Stimulated activated CD8-positive, alpha-beta memory T cell treated with anti-CD3 and anti-CD28 coated beads, Interleukin-7, amount 100 ng/mL, for 4 hours (primary cell): ENCODE results near the gene TMEM117.

Experiments
- DNase-seq, 2 donors: peaks; one replicate each; pipeline ENCODE4 v3.0.0-alpha.2; 2020; ENCODE audit warnings: low read depth in 2 of 2

TMEM117 gene

DNA sequence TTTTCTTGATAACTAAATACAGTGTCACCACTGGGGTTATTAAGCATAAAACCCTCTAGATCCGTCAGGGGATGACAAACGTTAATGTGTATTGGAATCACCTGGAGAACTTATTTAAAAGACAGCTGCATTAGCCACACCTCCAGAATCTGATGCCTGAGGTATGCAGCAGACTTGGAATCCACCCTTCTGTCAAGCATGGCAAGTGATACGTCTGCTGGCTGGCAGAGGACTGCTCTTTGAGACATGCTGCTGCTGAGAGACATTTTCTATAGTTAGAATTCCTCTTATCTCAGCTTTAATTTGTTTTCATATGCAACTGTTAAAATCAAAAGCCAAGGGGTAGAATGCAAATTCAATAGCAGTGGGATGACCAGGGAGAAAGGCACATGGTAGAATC is 544.0 kb downstream of the TMEM117 start:
- no peak for DNase-seq

DNA sequence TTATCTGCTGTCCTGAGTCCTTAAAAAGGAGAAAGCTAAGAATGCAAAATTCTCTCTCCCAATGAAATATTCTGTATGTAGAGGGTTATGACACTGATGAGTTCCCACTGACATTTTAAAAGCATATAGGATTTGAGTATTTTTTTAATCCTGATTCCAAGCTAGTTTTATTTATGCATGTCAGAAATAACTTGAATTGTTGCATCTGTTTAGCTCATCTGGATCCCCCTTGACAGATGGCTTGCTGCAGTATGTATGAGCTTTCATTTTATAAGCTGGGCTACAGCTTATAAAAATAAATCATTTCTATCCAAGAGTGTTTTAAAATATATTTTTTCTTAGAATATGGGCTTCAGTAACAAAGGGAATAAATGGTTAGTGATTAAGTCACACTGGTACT is 545.0 kb downstream of the TMEM117 start:
- DNase-seq: no peak

DNA sequence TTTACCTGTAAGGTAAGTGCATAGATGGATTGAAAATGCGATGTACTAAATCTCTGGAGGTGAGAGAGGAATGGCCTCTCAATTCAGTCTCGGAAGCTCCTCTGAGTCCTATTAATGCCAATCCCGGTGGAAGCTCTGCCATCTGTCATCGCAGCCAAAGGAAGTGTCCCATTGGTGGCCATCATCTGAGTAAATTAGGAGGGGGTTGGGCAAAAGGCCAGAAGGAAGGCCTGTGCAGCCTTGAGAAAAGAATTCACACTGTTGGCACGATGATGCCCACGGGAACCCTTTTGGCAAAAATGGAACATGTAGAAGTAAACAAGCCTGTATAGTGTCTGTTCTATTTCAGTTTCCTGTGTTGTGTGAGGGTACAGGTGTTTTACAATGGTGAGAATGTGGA is 545.5 kb downstream of the TMEM117 start:
- DNase-seq: no peak

DNA sequence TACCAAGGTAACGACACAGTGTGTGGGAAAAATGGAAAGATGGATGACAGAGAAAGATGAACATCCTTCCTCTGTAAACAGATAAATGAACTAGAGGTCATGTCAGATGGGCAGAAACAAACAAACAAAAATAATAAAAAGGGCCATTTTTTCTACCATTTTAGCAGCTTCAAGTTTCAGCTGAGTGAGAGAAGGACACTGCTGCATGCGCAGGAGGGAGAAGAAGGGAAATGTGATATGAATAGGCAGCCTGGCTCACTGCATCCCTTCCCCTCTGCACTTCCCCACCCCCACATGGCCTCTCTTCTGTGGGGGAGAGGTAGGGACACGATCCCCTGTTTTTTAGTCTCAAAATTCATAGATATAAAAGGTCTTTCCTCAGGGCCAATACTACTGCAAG is 548.3 kb downstream of the TMEM117 start:
- no peak for DNase-seq

DNA sequence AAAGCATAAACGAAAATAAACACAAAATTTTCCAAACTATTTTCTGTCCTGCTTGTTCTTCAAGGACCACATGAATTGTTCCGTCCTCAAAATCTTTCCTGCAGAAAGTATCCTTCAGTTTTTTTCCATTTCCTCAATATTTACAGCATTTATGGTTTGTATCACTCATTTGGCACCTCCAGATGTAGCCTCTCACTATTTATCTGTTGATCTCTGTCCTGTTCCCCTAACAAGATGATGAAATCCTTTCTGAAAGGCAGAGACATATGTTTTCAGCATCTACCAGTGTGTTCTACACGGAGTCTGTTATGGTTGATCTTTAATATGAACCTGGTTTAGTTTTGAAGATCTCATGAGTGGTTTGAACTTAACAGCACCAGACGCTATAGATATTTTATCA is 550.1 kb downstream of the TMEM117 start:
- no peak for DNase-seq

DNA sequence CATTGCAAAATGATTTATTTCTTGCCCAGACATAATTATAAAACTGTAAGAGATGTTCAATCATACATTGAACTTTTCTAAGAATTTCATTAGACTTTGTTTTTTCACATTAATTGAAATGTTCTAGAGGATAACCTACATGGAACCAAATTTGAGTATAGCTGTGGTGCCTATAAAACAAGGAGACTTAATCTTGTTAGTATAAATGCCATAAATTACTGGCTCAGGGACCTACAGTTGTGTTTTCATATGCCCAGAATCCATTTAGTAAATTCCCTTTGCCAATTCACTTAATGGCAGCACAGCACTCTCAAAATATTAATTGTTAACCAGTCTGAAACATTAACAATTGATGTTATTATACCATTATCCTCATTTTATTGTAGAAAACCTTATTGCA is 551.7 kb downstream of the TMEM117 start:
- DNase-seq: no peak

DNA sequence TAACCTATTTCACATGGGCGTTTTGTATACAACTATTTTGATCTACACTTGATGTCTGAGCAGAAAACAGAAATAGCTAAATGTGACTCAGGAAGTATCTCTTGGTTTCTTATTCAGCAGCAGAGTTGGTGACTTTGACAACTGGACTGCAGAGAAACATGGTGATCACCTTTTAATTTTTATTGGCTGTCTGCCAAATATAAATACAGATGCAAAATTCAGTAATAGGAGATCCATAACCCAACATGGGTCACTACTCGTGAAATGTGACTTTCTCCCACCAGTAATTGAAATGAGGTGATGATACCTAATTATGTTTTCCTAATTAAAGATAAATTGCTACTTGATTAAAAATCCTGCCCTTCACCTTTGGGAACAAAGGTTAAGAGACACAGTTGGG is 553.2 kb downstream of the TMEM117 start:
- no peak for DNase-seq

DNA sequence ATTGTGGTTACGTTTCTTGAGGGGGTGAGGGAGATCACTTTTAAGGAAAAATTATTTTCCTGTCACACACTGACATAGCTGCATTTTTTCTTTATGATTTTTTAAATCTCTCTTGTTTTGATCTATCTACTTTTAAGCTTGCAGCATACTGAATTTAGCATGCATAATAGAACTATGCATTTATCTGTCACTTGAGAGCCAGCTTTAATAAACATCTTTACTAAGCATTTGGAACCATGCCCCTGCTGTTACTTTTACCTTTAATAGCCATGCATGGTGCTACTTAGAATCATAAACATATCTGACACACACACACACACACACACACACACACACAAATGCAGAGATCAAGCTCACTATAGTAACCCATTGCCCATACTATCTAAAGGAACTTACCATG is 554.0 kb downstream of the TMEM117 start:
- no peak for DNase-seq

DNA sequence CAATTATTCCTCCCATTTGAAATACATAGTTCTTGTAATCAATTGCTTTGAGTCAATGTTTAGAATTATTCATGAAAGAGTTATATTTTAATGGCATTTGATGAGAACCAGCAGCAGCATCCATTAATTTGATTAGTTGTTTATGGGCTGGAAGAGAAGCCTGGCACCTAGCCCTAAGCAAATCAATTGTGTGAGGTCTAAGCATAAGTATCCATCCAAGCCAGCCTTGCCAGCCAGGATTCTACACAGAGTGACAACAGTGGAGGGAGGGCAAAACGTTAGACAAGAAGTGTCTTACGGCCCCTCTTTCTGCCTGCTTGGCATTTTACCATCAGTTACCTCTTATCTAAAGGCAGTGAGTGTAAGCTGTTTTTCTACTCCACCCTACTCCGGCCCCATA is 561.8 kb downstream of the TMEM117 start:
- no peak for DNase-seq

DNA sequence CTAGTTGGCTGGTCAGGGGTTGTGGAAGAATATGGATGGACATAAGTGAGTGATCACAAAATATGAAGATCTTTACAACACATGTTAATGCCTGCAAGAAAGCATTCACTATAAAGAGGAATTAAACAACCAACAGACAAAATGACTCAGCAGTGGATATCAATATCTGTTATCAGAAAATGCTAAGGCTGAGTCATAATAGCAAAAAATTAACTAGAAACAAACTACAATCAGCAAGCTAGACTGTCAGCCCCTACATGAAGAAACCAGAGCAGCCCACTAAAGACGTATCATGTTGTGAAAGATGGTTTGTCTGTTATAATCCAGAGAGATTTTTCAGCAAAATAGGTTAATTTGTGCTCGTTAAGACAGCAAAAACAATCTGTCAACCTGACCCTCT is 567.3 kb downstream of the TMEM117 start:
- no peak for DNase-seq

DNA sequence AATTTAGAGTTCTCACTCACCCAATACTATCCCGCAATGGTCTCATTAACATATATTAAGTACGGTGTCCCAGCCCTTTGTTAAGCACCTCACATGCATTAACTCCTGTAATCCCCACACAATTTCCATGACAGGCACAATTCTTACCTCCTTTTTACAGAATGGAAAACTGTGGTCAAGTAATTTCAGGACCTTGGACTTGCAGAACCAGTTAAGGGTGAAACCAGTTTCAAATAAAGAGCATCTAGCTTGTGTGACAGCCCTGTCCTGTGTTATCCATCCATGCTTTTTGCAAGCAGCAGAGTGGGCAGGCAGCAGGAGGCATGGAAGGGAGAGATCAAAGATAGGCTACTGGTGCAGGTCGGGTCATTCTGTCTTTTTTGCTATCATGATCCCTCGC is 569.4 kb downstream of the TMEM117 start:
- no peak for DNase-seq

DNA sequence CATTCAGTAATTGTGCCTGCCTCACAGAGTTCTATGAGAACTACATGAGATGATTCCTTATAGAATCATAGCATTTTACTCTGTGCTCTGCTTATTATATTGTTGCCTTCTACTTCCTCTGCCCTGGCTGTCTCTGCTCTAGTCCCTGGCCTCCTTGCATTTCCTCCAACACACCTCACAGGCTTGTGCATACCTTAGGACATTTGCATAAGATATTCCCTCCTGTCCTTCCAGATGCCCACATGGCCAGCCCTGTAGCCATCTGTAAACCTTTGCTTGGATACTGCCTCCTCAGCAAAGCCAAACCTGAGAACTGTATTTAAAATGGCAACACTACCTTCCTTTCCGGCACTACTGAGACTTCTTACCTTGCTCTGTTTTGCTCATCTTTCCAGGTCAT is 586.7 kb downstream of the TMEM117 start:
- no peak for DNase-seq

DNA sequence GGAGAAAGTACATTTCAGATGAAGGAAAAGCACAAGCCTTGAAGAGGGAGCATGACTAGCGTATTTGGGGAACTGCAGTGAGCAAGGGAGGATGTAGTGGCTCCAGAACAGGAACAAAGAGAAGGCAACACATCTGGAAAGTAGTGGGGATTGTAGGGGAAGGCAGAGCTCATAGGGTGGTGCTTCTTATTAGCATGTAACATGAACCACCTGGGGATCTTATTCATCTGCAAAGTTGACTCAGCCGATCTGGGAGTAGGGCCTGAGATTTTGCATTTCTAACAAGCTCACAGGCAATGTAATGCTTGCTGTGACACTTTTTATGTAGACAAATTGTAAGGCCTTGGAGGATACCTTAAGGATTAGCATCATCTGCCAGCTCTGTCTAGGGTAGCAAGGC is 592.9 kb downstream of the TMEM117 start:
- DNase-seq: no peak

DNA sequence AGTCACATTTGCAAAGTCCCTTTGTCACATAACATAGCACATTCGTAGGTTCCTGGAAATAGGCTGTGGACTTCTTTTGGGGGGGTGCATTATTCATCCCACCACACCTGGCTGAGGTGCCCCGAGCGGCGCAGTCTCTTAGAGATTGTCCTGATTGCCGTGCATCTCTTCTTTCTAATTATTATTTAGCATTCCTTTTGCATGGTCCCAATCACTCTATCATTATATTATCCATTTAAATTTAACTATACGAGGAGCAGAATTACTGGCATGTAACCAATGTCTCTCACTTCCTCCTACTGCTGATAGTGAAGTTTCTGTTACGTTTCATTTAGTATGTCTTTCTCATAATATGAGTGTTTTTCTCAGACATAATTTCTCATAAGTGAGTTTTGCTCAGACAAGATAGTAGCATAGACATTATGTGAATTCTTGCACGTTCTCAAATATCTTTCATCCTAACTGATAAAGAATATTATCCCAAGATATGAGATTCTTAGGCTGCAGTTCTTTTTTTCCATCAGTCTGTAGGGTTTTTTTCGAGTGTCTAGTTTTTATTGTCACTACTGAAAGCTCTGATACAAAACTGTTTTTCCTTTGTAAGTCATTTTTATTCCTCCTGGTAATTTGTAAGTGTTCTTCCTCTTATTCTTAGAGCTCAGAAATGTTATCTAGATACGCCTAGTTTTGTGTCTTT is 595.9 kb downstream of the TMEM117 start:
- DNase-seq: no peak

DNA sequence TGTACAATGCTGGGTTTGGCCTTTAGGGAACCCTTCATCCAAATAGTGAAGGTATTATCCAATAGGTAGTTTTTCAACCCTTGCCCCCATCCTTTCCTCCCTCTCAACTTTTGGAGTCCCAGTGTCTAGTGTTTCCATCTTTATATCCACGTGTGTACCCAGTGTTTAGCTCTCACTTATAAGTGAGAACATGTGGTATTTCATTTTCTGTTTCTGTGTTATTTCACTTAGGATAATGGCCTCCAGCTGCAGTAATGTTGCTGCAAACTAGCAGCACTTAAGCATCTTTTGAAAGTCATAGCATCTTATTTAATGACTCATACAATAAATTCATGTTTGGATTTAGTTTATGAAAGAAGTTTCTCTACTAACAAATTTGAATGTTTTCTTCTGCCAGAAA is 597.8 kb downstream of the TMEM117 start:
- DNase-seq: no peak

DNA sequence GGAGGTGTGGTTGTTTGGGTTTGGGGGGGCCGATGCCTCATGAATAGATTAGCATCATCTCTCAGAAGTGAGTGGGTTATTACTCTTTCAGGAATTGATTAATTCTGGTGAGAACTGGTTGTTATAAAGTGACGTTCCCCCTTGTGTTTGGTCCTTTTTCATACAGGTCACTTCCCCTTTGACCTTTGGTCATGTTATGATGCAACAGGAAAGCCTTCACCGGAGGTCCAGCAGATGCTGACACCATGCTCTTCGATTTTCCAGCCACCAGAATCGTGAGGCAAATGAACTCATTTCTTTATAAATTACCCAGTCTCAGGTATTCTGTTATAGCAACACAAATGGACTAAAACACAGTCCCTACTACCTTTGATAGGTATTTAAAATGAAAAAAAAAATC is 600.9 kb downstream of the TMEM117 start:
- no peak for DNase-seq
